ENCODE results near the gene CFAP53. TPM values are rescaled to one million over a fixed set of nuclear protein-coding genes. Genes with fewer than 3 reads are reported as not detected.
"Not testable (repeated sequence)": the region's sequence is repeated elsewhere in the genome, so short reads cannot be mapped to it uniquely, and the experiment has no call there.

CFAP53 gene
- total RNA-seq, 1 donor from 2014 or later: 0.29 TPM

DNA sequence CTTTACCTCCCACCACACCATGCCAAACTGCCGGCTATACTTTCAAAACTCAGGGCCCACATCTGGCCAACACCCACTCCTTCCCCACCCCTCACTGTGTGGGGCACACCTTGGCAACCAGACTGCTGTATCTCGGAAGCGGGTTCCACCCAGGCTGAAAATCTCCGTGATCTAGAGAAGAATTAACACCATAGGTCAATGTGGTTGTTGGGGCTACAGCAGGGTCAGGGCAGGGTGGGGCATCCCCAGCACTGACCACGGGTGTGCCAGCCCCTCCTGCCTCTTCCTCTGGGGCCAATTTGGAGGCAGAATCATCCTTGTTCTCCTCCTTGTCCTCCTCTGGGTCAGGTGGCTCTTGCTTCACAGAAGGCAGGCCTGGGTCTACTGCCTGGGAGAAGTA, 6.3 kb upstream of the CFAP53 start:
- no peak overlapping the region for H3K4me3 ChIP-seq (ENCODE audit: low read depth, low read length)
- H3K36me3 ChIP-seq (ENCODE audit: control insufficient read depth, insufficient read depth, low read length): peaks cover 1% of the 10 kb centered on the region
- TF ChIP-seq, protein P1, sequence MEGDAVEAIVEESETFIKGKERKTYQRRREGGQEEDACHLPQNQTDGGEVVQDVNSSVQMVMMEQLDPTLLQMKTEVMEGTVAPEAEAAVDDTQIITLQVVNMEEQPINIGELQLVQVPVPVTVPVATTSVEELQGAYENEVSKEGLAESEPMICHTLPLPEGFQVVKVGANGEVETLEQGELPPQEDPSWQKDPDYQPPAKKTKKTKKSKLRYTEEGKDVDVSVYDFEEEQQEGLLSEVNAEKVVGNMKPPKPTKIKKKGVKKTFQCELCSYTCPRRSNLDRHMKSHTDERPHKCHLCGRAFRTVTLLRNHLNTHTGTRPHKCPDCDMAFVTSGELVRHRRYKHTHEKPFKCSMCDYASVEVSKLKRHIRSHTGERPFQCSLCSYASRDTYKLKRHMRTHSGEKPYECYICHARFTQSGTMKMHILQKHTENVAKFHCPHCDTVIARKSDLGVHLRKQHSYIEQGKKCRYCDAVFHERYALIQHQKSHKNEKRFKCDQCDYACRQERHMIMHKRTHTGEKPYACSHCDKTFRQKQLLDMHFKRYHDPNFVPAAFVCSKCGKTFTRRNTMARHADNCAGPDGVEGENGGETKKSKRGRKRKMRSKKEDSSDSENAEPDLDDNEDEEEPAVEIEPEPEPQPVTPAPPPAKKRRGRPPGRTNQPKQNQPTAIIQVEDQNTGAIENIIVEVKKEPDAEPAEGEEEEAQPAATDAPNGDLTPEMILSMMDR (IDR thresholded peaks at IDR 0.05; ENCODE audit: insufficient read depth, low read length, poor library complexity, severe bottlenecking): no peak
- no peak for DNase-seq (ENCODE audit: low read depth)
- H3K27me3 ChIP-seq (ENCODE audit: control insufficient read depth, insufficient read depth, low read length): no peaks in the 10 kb centered on the region

DNA sequence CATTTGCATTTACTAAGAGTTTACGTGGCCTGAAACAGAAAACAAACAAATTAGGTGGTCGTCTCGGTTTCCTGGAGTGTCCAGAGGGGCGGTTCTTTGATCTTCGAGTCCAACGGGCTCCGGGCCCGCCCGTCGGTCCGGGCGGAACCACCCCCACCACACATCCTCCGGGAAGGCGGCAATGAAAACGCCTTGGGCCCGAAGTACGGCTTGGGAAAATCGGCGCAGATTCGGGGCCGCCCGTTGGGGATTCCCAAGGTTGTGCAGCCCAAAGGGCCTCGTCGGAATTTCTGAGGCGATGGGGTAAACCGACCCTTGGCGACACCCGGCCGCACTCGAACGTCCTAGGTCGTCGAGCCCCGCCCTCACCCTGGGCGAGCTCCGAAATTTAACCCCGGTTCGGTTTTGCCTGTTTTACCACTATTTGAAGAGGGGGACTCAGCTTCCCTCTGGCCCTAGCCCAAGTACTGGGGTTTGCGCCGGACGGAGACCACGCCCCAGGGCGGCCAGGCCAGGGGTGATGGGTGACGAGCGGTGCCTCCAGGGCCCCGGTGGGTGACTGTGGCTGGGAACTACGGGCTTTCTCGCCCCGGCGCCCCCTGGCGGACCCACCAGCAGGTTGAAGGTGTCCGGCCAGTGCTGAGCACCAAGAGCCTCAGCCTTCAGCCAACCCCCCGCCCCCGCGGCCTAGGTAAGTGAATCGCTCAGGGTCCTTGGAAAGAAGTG, 1.9 kb upstream of the CFAP53 start:
- H3K36me3 ChIP-seq (ENCODE audit: control insufficient read depth, insufficient read depth, low read length): no peaks in the 10 kb centered on the region
- H3K27me3 ChIP-seq (ENCODE audit: control insufficient read depth, insufficient read depth, low read length): no peaks in the 10 kb centered on the region
- no peak for DNase-seq (ENCODE audit: low read depth)
- H3K4me3 ChIP-seq (ENCODE audit: low read depth, low read length): peak overlapping the region; percentile 53
- TF ChIP-seq, protein P1 (IDR thresholded peaks at IDR 0.05; ENCODE audit: insufficient read depth, low read length, poor library complexity, severe bottlenecking): peak; percentile 87

DNA sequence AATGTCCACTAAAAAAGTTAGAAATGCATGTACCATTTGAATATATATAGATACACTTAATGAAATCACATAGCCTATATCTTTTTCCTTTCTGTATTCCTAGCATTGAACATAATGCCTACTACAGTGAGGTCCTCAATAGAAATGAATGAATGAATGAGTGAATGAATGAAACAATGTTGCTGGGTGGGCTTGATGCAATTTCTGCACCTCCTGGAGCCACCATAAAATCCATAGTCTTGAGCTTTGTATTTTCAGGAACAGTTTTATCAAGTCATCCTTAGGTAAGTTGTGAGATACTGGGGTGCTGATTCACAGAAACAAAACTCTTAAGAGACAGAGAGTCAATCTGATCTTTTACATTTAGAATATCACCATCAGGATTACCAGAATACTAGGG, 3.3 kb downstream of the CFAP53 start:
- DNase-seq (ENCODE audit: low read depth): no peak
- Histone ChIP-seq H3K27me3 (ENCODE audit: control insufficient read depth, insufficient read depth, low read length) (no peaks in the 10 kb centered on the region), H3K36me3 (ENCODE audit: control insufficient read depth, insufficient read depth, low read length) (no peaks in the 10 kb centered on the region), H3K4me3 (ENCODE audit: low read depth, low read length) (no peak overlapping the region)
- TF ChIP-seq, protein P1 (IDR thresholded peaks at IDR 0.05; ENCODE audit: insufficient read depth, low read length, poor library complexity, severe bottlenecking): no peak

DNA sequence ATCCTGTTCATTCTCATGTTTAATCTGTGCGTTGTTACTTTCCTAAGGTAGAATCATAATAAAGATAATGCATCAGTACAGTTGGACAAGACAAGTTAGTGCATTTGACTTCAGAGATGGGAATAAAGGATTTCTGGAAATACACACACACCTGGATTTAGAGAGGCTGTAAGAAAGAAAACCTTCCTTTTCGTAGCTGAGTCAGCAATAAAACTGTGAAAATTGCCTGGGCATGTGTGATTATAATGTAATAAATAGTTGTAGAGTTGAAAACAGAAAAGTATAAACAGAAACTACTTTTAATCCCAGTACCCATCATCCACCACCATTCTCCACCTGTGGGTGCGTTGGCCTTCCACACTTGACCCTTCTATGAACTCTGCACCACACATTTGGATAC, 15.4 kb downstream of the CFAP53 start:
- Histone ChIP-seq H3K4me3 (ENCODE audit: low read depth, low read length) (no peak overlapping the region), H3K36me3 (ENCODE audit: control insufficient read depth, insufficient read depth, low read length) (no peaks in the 10 kb centered on the region), H3K27me3 (ENCODE audit: control insufficient read depth, insufficient read depth, low read length) (no peaks in the 10 kb centered on the region)
- DNase-seq (ENCODE audit: low read depth): no peak
- TF ChIP-seq, protein P1 (IDR thresholded peaks at IDR 0.05; ENCODE audit: insufficient read depth, low read length, poor library complexity, severe bottlenecking): no peak

DNA sequence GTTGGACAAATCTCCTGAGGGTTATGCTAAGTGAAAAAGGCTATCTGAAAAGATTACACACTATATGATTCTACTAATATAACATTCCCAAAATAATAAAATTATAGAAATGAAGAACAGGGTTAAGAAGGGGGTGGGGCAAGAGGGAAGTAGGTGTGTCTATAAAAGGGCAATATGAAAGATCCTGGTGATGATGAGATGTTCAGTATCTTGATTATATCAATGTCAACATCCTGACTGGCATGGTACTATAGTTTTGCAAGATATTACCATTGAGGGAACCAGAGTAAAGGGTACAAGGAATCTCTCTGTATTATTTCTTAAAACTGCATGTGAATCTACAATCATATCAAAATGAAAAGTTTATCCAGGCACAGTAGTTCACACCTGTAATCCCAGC, 16.7 kb downstream of the CFAP53 start:
- no peaks in the 10 kb centered on the region for H3K36me3 ChIP-seq (ENCODE audit: control insufficient read depth, insufficient read depth, low read length)
- H3K4me3 ChIP-seq (ENCODE audit: low read depth, low read length): no peak overlapping the region
- no peaks in the 10 kb centered on the region for H3K27me3 ChIP-seq (ENCODE audit: control insufficient read depth, insufficient read depth, low read length)
- TF ChIP-seq, protein P1 (IDR thresholded peaks at IDR 0.05; ENCODE audit: insufficient read depth, low read length, poor library complexity, severe bottlenecking): no peak
- DNase-seq (ENCODE audit: low read depth): no peak

DNA sequence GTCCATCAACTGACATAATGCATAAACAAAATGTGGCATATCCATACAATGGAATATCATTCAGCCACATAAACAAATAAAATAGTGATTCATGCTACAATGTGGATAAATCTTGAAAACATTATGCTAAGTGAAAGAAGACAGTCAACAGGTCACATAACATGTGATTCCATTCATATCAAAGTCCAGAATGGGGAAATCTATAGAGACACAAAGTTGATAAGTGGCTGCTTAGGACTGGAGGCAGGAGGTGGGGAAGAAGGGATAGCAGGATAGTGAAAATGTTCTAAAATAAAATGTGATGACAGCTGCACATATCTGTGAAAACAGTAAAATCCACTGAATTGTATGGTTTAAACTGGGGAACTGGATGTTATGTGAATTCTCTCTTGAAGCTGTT, 18.7 kb downstream of the CFAP53 start:
- no peaks in the 10 kb centered on the region for H3K27me3 ChIP-seq (ENCODE audit: control insufficient read depth, insufficient read depth, low read length)
- no peak overlapping the region for H3K4me3 ChIP-seq (ENCODE audit: low read depth, low read length)
- DNase-seq (ENCODE audit: low read depth): no peak
- no peaks in the 10 kb centered on the region for H3K36me3 ChIP-seq (ENCODE audit: control insufficient read depth, insufficient read depth, low read length)
- TF ChIP-seq, protein P1 (IDR thresholded peaks at IDR 0.05; ENCODE audit: insufficient read depth, low read length, poor library complexity, severe bottlenecking): no peak

DNA sequence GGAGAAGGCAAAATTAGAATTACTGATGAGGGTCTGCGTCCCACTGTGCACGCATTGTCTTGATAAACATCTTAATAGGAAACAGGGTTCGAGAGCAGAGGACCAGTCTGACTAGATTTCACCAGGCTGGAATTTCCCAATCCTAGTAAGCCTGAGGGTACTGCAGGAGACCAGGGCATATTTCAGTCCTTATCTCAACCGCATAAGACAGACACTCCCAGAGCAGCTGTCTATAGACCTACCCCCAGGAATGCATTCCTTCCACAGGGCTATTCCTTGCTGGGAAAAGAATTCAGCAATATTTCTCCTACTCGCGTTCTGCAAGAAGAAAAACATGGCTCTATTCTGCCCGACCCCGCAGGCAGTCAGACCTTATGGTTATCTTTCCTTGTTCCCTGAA, 24.5 kb downstream of the CFAP53 start:
- not testable (repeated sequence) for H3K27me3 ChIP-seq (ENCODE audit: control insufficient read depth, insufficient read depth, low read length); H3K4me3 ChIP-seq (ENCODE audit: low read depth, low read length); DNase-seq (ENCODE audit: low read depth)

More for the DNA sequence above, 24.5 kb downstream of the CFAP53 start:
- H3K36me3 ChIP-seq (ENCODE audit: control insufficient read depth, insufficient read depth, low read length): not testable (repeated sequence)

All from kidney epithelial cell (primary cell).